ENCODE data around the gene CP.

The CP gene

GRCh38 chr3:149180057-149180573 lies 41.5 kb downstream of the CP start:
- DNase-seq: no peak

GRCh38 chr3:149179220-149179619 lies 42.4 kb downstream of the CP start:
- no peak for DNase-seq

DNA sequence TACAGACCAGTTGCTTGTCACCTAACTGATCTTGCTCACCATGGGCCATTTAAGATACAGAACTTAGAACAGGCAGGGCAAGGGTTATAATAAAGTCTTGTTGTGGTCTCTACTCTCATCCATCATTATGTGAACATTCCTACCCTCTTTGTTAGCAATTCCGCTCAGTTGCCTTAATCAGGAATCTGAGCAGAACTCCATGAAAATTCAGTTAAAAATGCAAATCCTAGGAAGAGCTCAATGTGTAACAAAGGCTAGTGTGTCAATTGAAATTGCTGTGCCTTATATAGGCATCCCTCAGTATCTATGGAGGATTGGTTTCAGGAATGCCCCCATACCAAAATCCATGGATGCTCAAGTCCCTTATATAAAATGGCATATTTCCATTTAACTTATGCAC lies 44.5 kb downstream of the CP start:
- DNase-seq: no peak

DNA sequence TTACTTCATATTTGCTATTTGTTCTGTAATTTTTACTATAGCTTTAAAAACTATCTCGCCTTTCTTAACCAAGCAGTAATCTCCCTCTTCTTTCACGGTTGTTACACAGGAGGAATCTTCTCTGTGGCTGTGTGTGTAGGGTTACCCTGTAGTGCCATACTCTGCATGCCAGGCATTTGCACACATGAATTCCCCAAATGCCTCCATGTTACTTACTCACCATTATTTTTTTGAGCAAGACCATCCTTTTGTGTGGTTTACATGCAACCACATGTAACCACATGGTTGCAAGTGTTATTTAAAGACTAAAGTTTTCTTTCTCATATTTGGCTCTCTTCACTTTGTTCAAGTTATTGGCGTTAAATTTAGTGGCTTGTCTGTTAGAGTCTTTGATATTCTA lies 46.7 kb downstream of the CP start:
- no peak for DNase-seq

- no peak for DNase-seq
These were observed 51.0 kb downstream of the CP start for GRCh38 chr3:149170672-149171071.

GRCh38 chr3:149167898-149168297 lies 53.7 kb downstream of the CP start:
- DNase-seq: peak; percentile 52

DNA sequence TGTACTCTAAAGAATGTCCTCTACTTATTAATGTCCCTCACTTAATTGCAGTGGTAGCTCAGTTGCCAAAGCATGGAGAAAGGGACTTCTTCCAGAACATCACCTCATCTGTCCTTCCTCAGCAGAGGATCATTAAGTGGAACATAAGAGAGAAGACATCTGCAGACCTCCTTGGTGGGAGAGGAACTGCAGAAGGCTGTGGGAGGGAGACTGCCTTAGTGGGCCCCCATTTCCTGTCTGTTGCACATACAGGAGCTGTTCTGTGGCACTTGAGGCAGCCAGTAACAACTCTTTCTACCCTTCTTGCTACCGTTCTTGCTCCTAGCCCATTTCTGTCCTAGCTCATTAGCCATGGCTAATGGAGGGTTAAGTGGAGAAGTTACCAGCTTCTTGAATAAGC lies 58.6 kb downstream of the CP start:
- no peak for DNase-seq

- no peak for DNase-seq
These were observed 59.6 kb downstream of the CP start for GRCh38 chr3:149162007-149162406.

- no peak for DNase-seq
These were observed 60.8 kb downstream of the CP start for GRCh38 chr3:149160754-149161300.

DNA sequence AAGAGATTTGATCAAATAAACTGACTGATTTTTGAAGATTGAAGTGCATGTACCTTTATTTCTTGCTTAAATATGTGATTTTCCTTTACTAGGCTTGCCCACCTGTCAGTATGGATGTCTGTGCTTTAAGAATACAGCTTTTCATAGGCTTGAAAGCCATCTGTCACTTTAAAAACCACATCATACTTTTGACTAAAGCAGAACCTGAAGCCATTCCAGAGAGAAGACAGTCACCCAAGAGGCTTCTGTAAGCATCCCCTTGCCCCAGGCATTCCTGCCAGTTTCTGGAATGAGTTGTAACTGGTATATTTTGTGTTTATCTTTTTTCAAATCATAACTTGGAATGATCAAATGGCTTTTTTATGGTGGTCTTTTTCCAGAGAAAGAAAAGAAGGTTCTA lies 68.2 kb downstream of the CP start:
- DNase-seq: no peak

GRCh38 chr3:149152420-149152819 lies 69.2 kb downstream of the CP start:
- DNase-seq: no peak

DNA sequence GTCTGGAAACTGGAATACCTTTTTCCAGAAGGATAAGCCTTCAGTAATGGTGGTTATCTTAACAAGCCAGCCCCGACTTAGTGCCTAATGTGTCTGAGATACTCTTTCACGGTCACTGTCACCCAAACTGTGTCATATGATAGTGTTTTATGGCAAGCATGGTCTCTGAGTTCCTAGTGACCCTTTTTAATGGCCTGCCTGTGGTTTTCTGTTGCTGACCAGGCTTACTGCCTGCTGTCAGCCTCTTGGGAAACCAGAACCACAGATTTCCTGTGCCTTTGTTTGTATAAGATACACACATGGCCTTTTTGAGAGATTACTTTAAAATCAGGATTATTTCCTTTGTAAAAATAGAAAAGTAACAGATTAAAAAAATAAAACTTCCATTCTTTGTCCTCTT lies 69.8 kb downstream of the CP start:
- no peak for DNase-seq

GRCh38 chr3:149150436-149150835 lies 71.2 kb downstream of the CP start:
- DNase-seq: no peak

DNA sequence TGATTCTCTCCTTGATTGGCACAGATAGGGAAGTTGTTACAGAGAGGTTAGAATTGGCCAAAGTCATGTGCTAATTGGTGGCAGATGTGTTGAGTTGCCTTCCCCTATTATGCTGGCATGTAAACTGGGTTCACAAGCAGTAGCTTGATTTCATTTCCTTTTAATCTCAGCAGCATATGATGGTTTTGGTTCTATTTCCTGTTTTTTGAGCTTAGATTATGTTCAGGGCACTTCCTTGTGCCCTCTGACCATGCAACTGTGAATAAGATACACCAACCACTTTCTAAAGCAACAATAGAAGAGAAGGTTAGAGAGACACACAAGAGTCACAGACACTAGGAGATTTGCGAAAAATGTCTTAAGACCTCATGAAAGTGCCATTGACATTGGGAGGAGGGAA lies 75.7 kb downstream of the CP start:
- DNase-seq: no peak

DNA sequence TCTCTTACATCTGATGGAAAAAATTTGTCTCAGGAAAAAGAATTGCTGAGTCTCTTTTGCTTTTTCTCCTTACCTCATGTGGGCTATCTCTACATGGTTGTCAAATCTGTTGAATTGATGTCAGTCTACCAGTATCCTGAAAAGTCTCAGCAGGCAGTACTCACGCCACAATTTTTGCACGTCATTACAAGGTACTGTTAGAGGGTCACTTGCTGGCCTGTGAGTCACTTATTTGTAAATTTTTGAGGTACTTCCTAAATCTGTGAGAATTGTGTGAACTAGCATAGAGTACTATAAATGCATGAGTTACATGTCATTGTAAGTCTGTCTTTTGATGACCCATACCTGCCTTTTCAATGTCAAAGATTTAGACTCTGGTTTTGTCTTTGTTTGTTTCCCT lies 76.3 kb downstream of the CP start:
- no peak for DNase-seq

- no peak for DNase-seq
These were observed 78.9 kb downstream of the CP start for GRCh38 chr3:149142682-149143081.

GRCh38 chr3:149134575-149134974 lies 87.1 kb downstream of the CP start:
- DNase-seq: no peak

- DNase-seq: no peak
These were observed 90.0 kb downstream of the CP start for GRCh38 chr3:149131589-149131988.

- peak; percentile 66 for DNase-seq
These were observed 92.1 kb downstream of the CP start, which contains the start of gene HPS3 for GRCh38 chr3:149129326-149130205. Gene HPS3 (plus strand): TSS chr3:149129638. CDS start chr3:149129724, 86 bp downstream.

DNA sequence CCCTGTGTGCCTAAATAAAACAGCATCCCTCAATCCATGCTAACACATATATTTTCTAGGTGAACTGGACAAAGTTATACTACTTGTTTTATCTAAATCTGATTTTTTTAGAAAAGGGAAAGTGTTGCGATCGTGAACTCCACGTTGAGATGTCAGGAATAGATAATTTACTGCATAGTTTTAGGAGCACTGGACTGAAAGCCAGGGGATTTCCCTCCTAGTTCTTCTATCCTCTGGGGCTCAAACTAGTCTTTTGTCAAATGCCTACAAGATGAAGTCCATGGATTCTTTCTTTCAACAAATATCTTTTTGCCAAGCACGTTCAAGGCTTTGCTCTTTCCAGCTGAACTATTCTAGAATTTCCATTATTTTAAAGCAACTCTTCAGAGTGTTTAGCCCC lies 92.8 kb downstream of the CP start:
- DNase-seq: no peak

- DNase-seq: no peak
These were observed 98.7 kb downstream of the CP start for GRCh38 chr3:149122721-149123578.
